Measurements from ENCODE around the gene MS4A8. TPM values are rescaled to one million over a fixed set of nuclear protein-coding genes. Genes with fewer than 3 reads are reported as not detected.

The MS4A8 gene
- total RNA-seq, 4 donors from 2014 or later: not detected

GRCh38 chr11:60739114-60739513, 39.7 kb downstream of the MS4A8 start:
- no peak for DNase-seq
- 51 to 58% methylated on average over 6 to 7 of the region's 7 CpGs for WGBS, 2 donors
- intact Hi-C loops (cut with DNase I): no loop called here
- Histone ChIP-seq H3K4me3 (no peak overlapping the region), H3K27ac (no peak overlapping the region), H3K27me3 (peaks cover 0 to 5% (median 0%) of the 10 kb centered on the region in 4 donors), H3K4me1 (no peaks in the 10 kb centered on the region), H3K36me3 (no peaks in the 10 kb centered on the region), H3K9me3 (no peaks in the 10 kb centered on the region)
- TF ChIP-seq POLR2A (IDR thresholded peaks at IDR 0.05): no peak
- no peak for TF ChIP-seq CTCF (IDR thresholded peaks at IDR 0.05)

GRCh38 chr11:60740573-60740972, 41.2 kb downstream of the MS4A8 start:
- TF ChIP-seq CTCF (IDR thresholded peaks at IDR 0.05) (no peak), POLR2A (IDR thresholded peaks at IDR 0.05) (no peak)
- Histone ChIP-seq H3K4me1 (no peaks in the 10 kb centered on the region), H3K4me3 (no peak overlapping the region), H3K27me3 (peaks cover 0 to 5% (median 0%) of the 10 kb centered on the region in 4 donors), H3K9me3 (no peaks in the 10 kb centered on the region), H3K36me3 (no peaks in the 10 kb centered on the region), H3K27ac (no peak overlapping the region)
- DNase-seq: no peak
- intact Hi-C loops (cut with DNase I): no loop called here

GRCh38 chr11:60741421-60741820, 42.0 kb downstream of the MS4A8 start:
- 76 to 85% methylated on average over 2 to 3 of the region's 3 CpGs for WGBS, 2 donors
- no peaks in the 10 kb centered on the region for H3K4me1 ChIP-seq
- H3K27me3 ChIP-seq: peaks cover 0 to 5% (median 0%) of the 10 kb centered on the region in 4 donors
- DNase-seq: no peak
- H3K4me3 ChIP-seq: no peak overlapping the region
- H3K27ac ChIP-seq: no peak overlapping the region
- TF ChIP-seq CTCF (IDR thresholded peaks at IDR 0.05): no peak
- no peak for TF ChIP-seq POLR2A (IDR thresholded peaks at IDR 0.05)
- H3K9me3 ChIP-seq: no peaks in the 10 kb centered on the region
- H3K36me3 ChIP-seq: no peaks in the 10 kb centered on the region
- intact Hi-C loops (cut with DNase I): no loop called here

- Histone ChIP-seq H3K4me1 (no peaks in the 10 kb centered on the region), H3K27me3 (peaks cover 0 to 5% (median 0%) of the 10 kb centered on the region in 4 donors), H3K36me3 (no peaks in the 10 kb centered on the region), H3K9me3 (no peaks in the 10 kb centered on the region), H3K4me3 (no peak overlapping the region), H3K27ac (no peak overlapping the region)
- WGBS, 2 donors: 80 to 100% methylated on average over 1 of the region's 1 CpG
- TF ChIP-seq CTCF (IDR thresholded peaks at IDR 0.05) (no peak), POLR2A (IDR thresholded peaks at IDR 0.05) (no peak)
- no peak for DNase-seq
- intact Hi-C loops (cut with DNase I): no loop called here
Observed at GRCh38 chr11:60743058-60743457, 43.6 kb downstream of the MS4A8 start.

- DNase-seq: no peak
- no peaks in the 10 kb centered on the region for H3K36me3 ChIP-seq
- 83 to 85% methylated on average over 5 of the region's 5 CpGs for WGBS, 2 donors
- no peak for TF ChIP-seq CTCF (IDR thresholded peaks at IDR 0.05)
- no peak for TF ChIP-seq POLR2A (IDR thresholded peaks at IDR 0.05)
- no peak overlapping the region for H3K4me3 ChIP-seq
- no peak overlapping the region for H3K27ac ChIP-seq
- H3K27me3 ChIP-seq: peaks cover 0 to 5% (median 0%) of the 10 kb centered on the region in 4 donors
- intact Hi-C loops (cut with DNase I): no loop called here
- H3K4me1 ChIP-seq: no peaks in the 10 kb centered on the region
- no peaks in the 10 kb centered on the region for H3K9me3 ChIP-seq
Observed at GRCh38 chr11:60744114-60744513, 44.7 kb downstream of the MS4A8 start.

All from esophagus squamous epithelium (tissue), 5 donors.